GM12892 (cell line): ENCODE data around the gene NACA2.
"Not testable (repeated sequence)": the region's sequence is repeated elsewhere in the genome, so short reads cannot be mapped to it uniquely, and the experiment has no call there.

Experiments used
- POLR2A ChIP-seq: IDR thresholded peaks from 2 replicates; pipeline ENCODE4 v1.6.1; 2011; ENCODE audit warnings: low read depth, low read length, control low read depth
- POLR2AphosphoS5 ChIP-seq: IDR thresholded peaks from 2 replicates; pipeline ENCODE4 v1.6.1; 2011; ENCODE audit warnings: low read depth, low read length, control low read depth

GRCh38 chr17:61552560-61552959 lies 38.5 kb downstream of the NACA2 start:
- TF ChIP-seq POLR2AphosphoS5, POLR2A: not testable (repeated sequence)
